Neural progenitor cell (in vitro differentiated cells): ENCODE data around the gene ARHGEF18. TPM values are rescaled to one million over a fixed set of nuclear protein-coding genes. Genes with fewer than 3 reads are reported as not detected.

ENCODE experiments used
- DNase-seq: peaks from one replicate; pipeline ENCODE4 v3.0.0-alpha.2; 2016; ENCODE audit warnings: low spot score
- H2AFZ ChIP-seq: fragments of 200-600 bp; sonication (generic); replicated peaks from 2 replicates; pipeline ENCODE4 v1.6.1; 2016; ENCODE audit warnings: antibody characterized with exemption
- H3F3A ChIP-seq: fragments of 200-600 bp; sonication (generic); 2 replicates; pipeline ENCODE4 v1.6.1; 2016; ENCODE audit warnings: antibody characterized with exemption, low read depth
- H3K27ac ChIP-seq: fragments of 200-600 bp; sonication (generic); 2 replicates; pipeline ENCODE4 v1.5.1; 2016; ENCODE audit warnings: mild to moderate bottlenecking
- H3K27me3 ChIP-seq: fragments of 200-600 bp; sonication (generic); 2 replicates; pipeline ENCODE4 v1.6.1; 2016; ENCODE audit warnings: mild to moderate bottlenecking, moderate library complexity
- H3K36me3 ChIP-seq: fragments of 200-600 bp; sonication (generic); 2 replicates; pipeline ENCODE4 v1.5.1; 2016
- H3K4me1 ChIP-seq: fragments of 200-600 bp; sonication (generic); 2 replicates; pipeline ENCODE4 v1.6.1; 2016; ENCODE audit warnings: mixed run types
- H3K4me2 ChIP-seq: fragments of 200-600 bp; sonication (generic); 2 replicates; pipeline ENCODE4 v1.6.1; 2016
- H3K4me3 ChIP-seq: fragments of 200-600 bp; sonication (generic); 2 replicates; pipeline ENCODE4 v1.5.1; 2016
- H3K79me2 ChIP-seq: fragments of 200-600 bp; sonication (generic); 2 replicates; pipeline ENCODE4 v1.6.1; 2016; ENCODE audit warnings: low read depth
- H3K9ac ChIP-seq: fragments of 200-600 bp; sonication (generic); 2 replicates; pipeline ENCODE4 v1.6.1; 2016
- H3K9me3 ChIP-seq: fragments of 200-600 bp; sonication (generic); 2 replicates; pipeline ENCODE4 v1.5.1; 2016; ENCODE audit warnings: low read depth
- H4K20me1 ChIP-seq: fragments of 200-600 bp; sonication (generic); 2 replicates; pipeline ENCODE4 v1.6.1; 2016; ENCODE audit warnings: low read depth
- H3K27ac Mint-ChIP-seq: 3 replicates; pipeline ENCODE4 v1.8.0; 2021; ENCODE audit warnings: mixed read lengths
- H3K27me3 Mint-ChIP-seq: 2 replicates; pipeline ENCODE4 v1.8.0; 2022; ENCODE audit warnings: low read depth, mild to moderate bottlenecking, inconsistent platforms, moderate library complexity, mixed read lengths; ENCODE audit not compliant: insufficient read depth
- H3K36me3 Mint-ChIP-seq: 3 replicates; pipeline ENCODE4 v1.8.0; 2021; ENCODE audit warnings: mixed read lengths
- H3K4me1 Mint-ChIP-seq: 3 replicates; pipeline ENCODE4 v1.8.0; 2021; ENCODE audit warnings: mixed read lengths
- H3K4me3 Mint-ChIP-seq: 3 replicates; pipeline ENCODE4 v1.8.0; 2021; ENCODE audit warnings: mild to moderate bottlenecking, moderate library complexity, mixed read lengths
- H3K9me3 Mint-ChIP-seq: 3 replicates; pipeline ENCODE4 v1.8.0; 2020; ENCODE audit warnings: mixed read lengths
- CTCF ChIP-seq: fragments of 200-600 bp; sonication (generic); IDR thresholded peaks from 2 replicates; pipeline ENCODE4 v1.5.1; 2017; ENCODE audit warnings: antibody characterized with exemption, mild to moderate bottlenecking
- EZH2 ChIP-seq: fragments of 200-600 bp; sonication (generic); IDR thresholded peaks from 2 replicates; pipeline ENCODE4 v1.6.1; 2017; ENCODE audit warnings: antibody characterized with exemption, mild to moderate bottlenecking, moderate library complexity
- EZH2phosphoT487 ChIP-seq: fragments of 200-600 bp; sonication (generic); IDR thresholded peaks from 2 replicates; pipeline ENCODE4 v1.6.1; 2017; ENCODE audit warnings: antibody characterized with exemption
- total RNA-seq: library from RNA; depleted of rRNA; stranded (reverse); fragments of >200 nt; gene quantifications from 2 replicates; pipeline ENCODE4 v1.2.3, GENCODE V29; 2015; ENCODE audit warnings: low replicate concordance

ARHGEF18 gene
- total RNA-seq, 1 donor from 2014 or later: 13.6 TPM

- no peak overlapping the region for H3K4me3 ChIP-seq
- no peaks in the 10 kb centered on the region for H3K79me2 ChIP-seq
- Mint-ChIP-seq H3K4me3 (no peak overlapping the region), H3K36me3 (no peaks in the 10 kb centered on the region), H3K9me3 (peaks cover under 1% of the 10 kb centered on the region), H3K27me3 (peaks cover 8% of the 10 kb centered on the region), H3K4me1 (no peaks in the 10 kb centered on the region), H3K27ac (no peak overlapping the region)
- H3K9ac ChIP-seq: no peak overlapping the region
- H2AFZ ChIP-seq: no peak overlapping the region
- no peak for TF ChIP-seq EZH2phosphoT487
- no peak for TF ChIP-seq EZH2
- no peak for TF ChIP-seq CTCF
- peaks cover 12% of the 10 kb centered on the region for H3K27me3 ChIP-seq
- DNase-seq: no peak
- H3K4me1 ChIP-seq: no peaks in the 10 kb centered on the region
- no peaks in the 10 kb centered on the region for H3K9me3 ChIP-seq
- H3K4me2 ChIP-seq: no peak overlapping the region
- no peaks in the 10 kb centered on the region for H3K36me3 ChIP-seq
- no peaks in the 10 kb centered on the region for H4K20me1 ChIP-seq
- no peaks in the 10 kb centered on the region for H3F3A ChIP-seq
- no peak overlapping the region for H3K27ac ChIP-seq
Measured at GRCh38 chr19:7358102-7358597, 9.4 kb downstream of the ARHGEF18 start.

- Histone ChIP-seq H3K4me2 (no peak overlapping the region), H3K9ac (no peak overlapping the region), H2AFZ (no peak overlapping the region), H3K27me3 (peaks cover 32% of the 10 kb centered on the region), H3K4me1 (no peaks in the 10 kb centered on the region), H3K36me3 (no peaks in the 10 kb centered on the region), H3K27ac (no peak overlapping the region), H3K79me2 (no peaks in the 10 kb centered on the region), H3K9me3 (no peaks in the 10 kb centered on the region), H3K4me3 (no peak overlapping the region), H3F3A (no peaks in the 10 kb centered on the region), H4K20me1 (no peaks in the 10 kb centered on the region)
- Mint-ChIP-seq H3K4me1 (no peaks in the 10 kb centered on the region), H3K27me3 (peaks cover 17% of the 10 kb centered on the region), H3K9me3 (no peaks in the 10 kb centered on the region), H3K36me3 (no peaks in the 10 kb centered on the region), H3K27ac (no peak overlapping the region), H3K4me3 (no peak overlapping the region)
- no peak for DNase-seq
- no peak for TF ChIP-seq EZH2phosphoT487
Measured at GRCh38 chr19:7360393-7360984, 11.8 kb downstream of the ARHGEF18 start.

GRCh38 chr19:7363225-7363624 lies 14.5 kb downstream of the ARHGEF18 start:
- no peak overlapping the region for H3K27ac ChIP-seq
- H3K4me1 ChIP-seq: no peaks in the 10 kb centered on the region
- H3K4me2 ChIP-seq: no peak overlapping the region
- no peak overlapping the region for H3K4me3 ChIP-seq
- H2AFZ ChIP-seq: no peak overlapping the region
- Mint-ChIP-seq H3K36me3 (no peaks in the 10 kb centered on the region), H3K4me3 (no peak overlapping the region), H3K9me3 (no peaks in the 10 kb centered on the region), H3K4me1 (no peaks in the 10 kb centered on the region), H3K27me3 (peaks cover 21% of the 10 kb centered on the region), H3K27ac (no peak overlapping the region)
- peaks cover 32% of the 10 kb centered on the region for H3K27me3 ChIP-seq
- H3F3A ChIP-seq: no peaks in the 10 kb centered on the region
- H3K79me2 ChIP-seq: no peaks in the 10 kb centered on the region
- H3K9me3 ChIP-seq: no peaks in the 10 kb centered on the region
- H3K36me3 ChIP-seq: no peaks in the 10 kb centered on the region
- no peak overlapping the region for H3K9ac ChIP-seq
- H4K20me1 ChIP-seq: no peaks in the 10 kb centered on the region
- TF ChIP-seq CTCF: no peak
- DNase-seq: no peak

- no peak overlapping the region for H3K9ac ChIP-seq
- H3K27ac ChIP-seq: no peak overlapping the region
- H3F3A ChIP-seq: no peaks in the 10 kb centered on the region
- H3K4me1 Mint-ChIP-seq: no peaks in the 10 kb centered on the region
- peaks cover 32% of the 10 kb centered on the region for H3K27me3 ChIP-seq
- TF ChIP-seq CTCF (peak; percentile 49), EZH2 (no peak)
- H4K20me1 ChIP-seq: no peaks in the 10 kb centered on the region
- no peaks in the 10 kb centered on the region for H3K36me3 Mint-ChIP-seq
- DNase-seq: peak; percentile 23
- no peaks in the 10 kb centered on the region for H3K9me3 ChIP-seq
- no peaks in the 10 kb centered on the region for H3K4me1 ChIP-seq
- H3K27me3 Mint-ChIP-seq: peaks cover 24% of the 10 kb centered on the region
- H3K79me2 ChIP-seq: no peaks in the 10 kb centered on the region
- H3K4me2 ChIP-seq: no peak overlapping the region
- no peak overlapping the region for H3K4me3 Mint-ChIP-seq
- no peak overlapping the region for H2AFZ ChIP-seq
- H3K9me3 Mint-ChIP-seq: no peaks in the 10 kb centered on the region
- no peaks in the 10 kb centered on the region for H3K36me3 ChIP-seq
- no peak overlapping the region for H3K4me3 ChIP-seq
- H3K27ac Mint-ChIP-seq: no peak overlapping the region
Measured at GRCh38 chr19:7366701-7367420, 18.1 kb downstream of the ARHGEF18 start.
